Right lobe of liver (tissue), 6 donors: ENCODE results near the gene ASCL2. TPM values are rescaled to one million over a fixed set of nuclear protein-coding genes. Genes with fewer than 3 reads are reported as not detected.

Experiments
- ATAC-seq, 4 donors: fragments of 200-7000 bp; cut with Tn5 transposase; one replicate each; pipeline ENCODE4 v1.9.1; 2020; ENCODE audit warnings: mild to moderate bottlenecking in 4 of 4, moderate library complexity in 4 of 4
- DNase-seq, 3 donors: peaks; one replicate each; pipeline ENCODE4 v3.0.0-alpha.2; 2020
- H3K27ac ChIP-seq, 3 donors: fragments of 200-600 bp; one replicate each; pipeline ENCODE4 v1.8.0; 2022
- H3K27me3 ChIP-seq, 2 donors: fragments of 200-600 bp; one replicate each; pipeline ENCODE4 v1.8.0; 2022
- H3K36me3 ChIP-seq, 4 donors: fragments of 200-600 bp; sonication (generic) in 1 of 4; one replicate each; pipeline versions ENCODE4 v1.5.1 to v1.8.0; 2017 to 2022; ENCODE audit warnings: control low read depth in 1 of 4
- H3K4me1 ChIP-seq, 4 donors: fragments of 200-600 bp; sonication (generic) in 1 of 4; one replicate each; pipeline versions ENCODE4 v1.5.1 to v1.8.0; 2017 to 2022; ENCODE audit warnings: control low read depth in 1 of 4
- H3K4me3 ChIP-seq, 3 donors: fragments of 200-600 bp; one replicate each; pipeline ENCODE4 v1.8.0; 2022
- H3K9me3 ChIP-seq, 4 donors: fragments of 200-600 bp; sonication (generic) in 1 of 4; one replicate each; pipeline versions ENCODE4 v1.5.1 to v1.8.0; 2017 to 2022; ENCODE audit warnings: control low read depth in 1 of 4
- POLR2A ChIP-seq: fragments of 450-650 bp; IDR thresholded peaks from one replicate; pipeline ENCODE4 v1.6.1; 2017; ENCODE audit warnings: antibody characterized with exemption, mild to moderate bottlenecking
- WGBS: methylation state at CpG from one replicate; pipeline ENCODE4 v1.1.6; 2018; ENCODE audit warnings: low coverage, low lambda C conversion rate; ENCODE audit not compliant: insufficient coverage; ENCODE audit errors: missing lambda C conversion rate; 5-methylcytosine and 5-hydroxymethylcytosine counted together
- intact Hi-C, 2 donors: fragments of 100-400 bp; cut with DNase I; formaldehyde crosslinking; loops; one replicate each; pipeline versions ENCODE4 v1.11.2 to v1.14.1; 2022
- total RNA-seq, 6 experiments: library from RNA; depleted of rRNA in 2 of 6; stranded (reverse); fragments of >200 nt in 2 of 6; fragmentation: NEBNext Ultra II Directional in 3 of 6; extraction: Animal tissue kit (Norgen Biotek cat#: 25700) in 3 of 6; gene quantifications; one replicate each; pipeline versions ENCODE4 v1.1.0 to v1.2.4, GENCODE V29; 2016 to 2023
- TF ChIP-seq, protein P1 (sequence below), 4 donors: fragments of 200-600 bp in 3 of 4; fragments of 450-650 bp in 1 of 4; IDR thresholded peaks; one replicate each; pipeline versions ENCODE4 v1.5.1 to v1.8.0; 2016 to 2022; ENCODE audit warnings: antibody characterized with exemption in 4 of 4, mild to moderate bottlenecking in 2 of 4
- donor health status: DM: no; HTN: yes; CAD: no.
- donor health status: DM: no; HTN: no; CAD: no.
- donor health status: DM: no; HTN: no; CAD: no.
- donor health status: DM: no; HTN: yes; CAD: no.
- donor health status: DM: no; HTN: yes; CAD: no.

Gene ASCL2
- total RNA-seq, 6 experiments from 2014 or later: 0.42 to 0.81 (median 0.64) TPM

- TF ChIP-seq, protein P1, sequence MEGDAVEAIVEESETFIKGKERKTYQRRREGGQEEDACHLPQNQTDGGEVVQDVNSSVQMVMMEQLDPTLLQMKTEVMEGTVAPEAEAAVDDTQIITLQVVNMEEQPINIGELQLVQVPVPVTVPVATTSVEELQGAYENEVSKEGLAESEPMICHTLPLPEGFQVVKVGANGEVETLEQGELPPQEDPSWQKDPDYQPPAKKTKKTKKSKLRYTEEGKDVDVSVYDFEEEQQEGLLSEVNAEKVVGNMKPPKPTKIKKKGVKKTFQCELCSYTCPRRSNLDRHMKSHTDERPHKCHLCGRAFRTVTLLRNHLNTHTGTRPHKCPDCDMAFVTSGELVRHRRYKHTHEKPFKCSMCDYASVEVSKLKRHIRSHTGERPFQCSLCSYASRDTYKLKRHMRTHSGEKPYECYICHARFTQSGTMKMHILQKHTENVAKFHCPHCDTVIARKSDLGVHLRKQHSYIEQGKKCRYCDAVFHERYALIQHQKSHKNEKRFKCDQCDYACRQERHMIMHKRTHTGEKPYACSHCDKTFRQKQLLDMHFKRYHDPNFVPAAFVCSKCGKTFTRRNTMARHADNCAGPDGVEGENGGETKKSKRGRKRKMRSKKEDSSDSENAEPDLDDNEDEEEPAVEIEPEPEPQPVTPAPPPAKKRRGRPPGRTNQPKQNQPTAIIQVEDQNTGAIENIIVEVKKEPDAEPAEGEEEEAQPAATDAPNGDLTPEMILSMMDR (IDR thresholded peaks at IDR 0.05): no peak
- no peak for TF ChIP-seq POLR2A
- Histone ChIP-seq H3K4me1 (peaks cover 0 to 9% (median 0%) of the 10 kb centered on the region in 4 donors), H3K36me3 (no peaks in the 10 kb centered on the region), H3K27me3 (no peaks in the 10 kb centered on the region), H3K9me3 (no peaks in the 10 kb centered on the region), H3K4me3 (no peak overlapping the region), H3K27ac (peak overlapping the region in 1 of 3 donors; percentile 24)
- DNase-seq (peak; percentile 68 to 90 (median 79)), ATAC-seq (peak; percentile 60 to 80 (median 76))
- intact Hi-C loops: no loop called here
- 0% methylated on average over 1 of the region's 16 CpGs for WGBS
These were observed 44.4 kb upstream of the ASCL2 start for GRCh38 chr11:2314525-2315394.

GRCh38 chr11:2314136-2314524 is 43.7 kb upstream of the ASCL2 start:
- Histone ChIP-seq H3K27me3 (no peaks in the 10 kb centered on the region), H3K4me1 (peaks cover 0 to 7% (median 0%) of the 10 kb centered on the region in 4 donors), H3K36me3 (no peaks in the 10 kb centered on the region), H3K27ac (peak overlapping the region in 1 of 3 donors; percentile 19), H3K9me3 (no peaks in the 10 kb centered on the region), H3K4me3 (no peak overlapping the region)
- intact Hi-C loops: no loop called here
- WGBS: 60% methylated on average over 2 of the region's 7 CpGs
- ATAC-seq (no peak), DNase-seq (peak in 2 of 3 donors; percentile 37 to 40)
- TF ChIP-seq, protein P1 (IDR thresholded peaks at IDR 0.05): no peak
- no peak for TF ChIP-seq POLR2A

DNA sequence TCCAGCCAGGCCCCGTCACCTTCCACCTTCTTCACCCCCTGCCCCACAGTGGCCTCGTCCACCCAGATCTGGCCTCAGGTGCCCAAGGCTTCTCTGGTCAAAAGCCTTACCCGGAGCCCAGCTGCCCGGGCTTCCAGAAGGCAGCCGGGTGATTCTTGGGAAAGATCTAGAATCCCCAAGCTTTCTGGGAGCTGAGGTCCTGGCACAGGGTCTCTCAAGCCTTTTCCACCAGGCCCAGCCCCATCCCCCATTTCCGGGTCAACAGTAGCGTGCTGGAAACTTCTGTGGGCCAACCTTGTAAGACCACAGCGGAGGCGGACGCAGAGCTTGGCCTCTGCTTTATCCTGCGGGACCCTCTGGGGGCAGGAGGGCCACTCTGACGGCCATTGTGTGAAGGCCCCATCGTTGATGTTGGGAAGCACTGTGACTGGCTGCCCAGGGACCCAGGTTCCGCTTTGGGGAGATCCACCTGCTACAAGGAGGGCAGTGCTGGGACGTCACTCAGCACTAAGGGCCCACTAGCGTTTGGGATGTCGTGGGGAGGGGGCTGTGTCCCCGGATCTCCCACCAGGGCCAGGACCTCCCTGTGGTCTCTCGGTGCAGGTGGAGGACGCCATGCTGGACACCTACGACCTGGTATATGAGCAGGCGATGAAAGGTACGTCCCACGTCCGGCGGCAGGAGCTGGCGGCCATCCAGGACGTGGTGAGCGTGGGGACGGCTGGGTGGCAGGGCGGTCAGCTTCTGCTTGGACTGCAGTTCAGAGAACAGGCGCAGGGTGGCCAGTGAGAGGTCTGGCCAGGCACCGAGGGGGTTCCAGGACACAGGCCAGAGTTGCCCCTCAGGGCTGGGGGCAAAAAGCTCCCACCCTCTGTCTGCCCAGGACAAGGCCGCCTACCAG is 42.9 kb upstream of the ASCL2 start:
- H3K36me3 ChIP-seq: no peaks in the 10 kb centered on the region
- ATAC-seq (no peak), DNase-seq (peak in 2 of 3 donors; percentile 47 to 58)
- H3K4me1 ChIP-seq: peaks cover 0 to 7% (median 0%) of the 10 kb centered on the region in 4 donors
- TF ChIP-seq, protein P1 (IDR thresholded peaks at IDR 0.05): no peak
- no peak for TF ChIP-seq POLR2A
- no peaks in the 10 kb centered on the region for H3K27me3 ChIP-seq
- intact Hi-C loops: no loop called here
- H3K27ac ChIP-seq: no peak overlapping the region
- WGBS: 84% methylated on average over 12 of the region's 34 CpGs
- no peaks in the 10 kb centered on the region for H3K9me3 ChIP-seq
- H3K4me3 ChIP-seq: no peak overlapping the region

DNA sequence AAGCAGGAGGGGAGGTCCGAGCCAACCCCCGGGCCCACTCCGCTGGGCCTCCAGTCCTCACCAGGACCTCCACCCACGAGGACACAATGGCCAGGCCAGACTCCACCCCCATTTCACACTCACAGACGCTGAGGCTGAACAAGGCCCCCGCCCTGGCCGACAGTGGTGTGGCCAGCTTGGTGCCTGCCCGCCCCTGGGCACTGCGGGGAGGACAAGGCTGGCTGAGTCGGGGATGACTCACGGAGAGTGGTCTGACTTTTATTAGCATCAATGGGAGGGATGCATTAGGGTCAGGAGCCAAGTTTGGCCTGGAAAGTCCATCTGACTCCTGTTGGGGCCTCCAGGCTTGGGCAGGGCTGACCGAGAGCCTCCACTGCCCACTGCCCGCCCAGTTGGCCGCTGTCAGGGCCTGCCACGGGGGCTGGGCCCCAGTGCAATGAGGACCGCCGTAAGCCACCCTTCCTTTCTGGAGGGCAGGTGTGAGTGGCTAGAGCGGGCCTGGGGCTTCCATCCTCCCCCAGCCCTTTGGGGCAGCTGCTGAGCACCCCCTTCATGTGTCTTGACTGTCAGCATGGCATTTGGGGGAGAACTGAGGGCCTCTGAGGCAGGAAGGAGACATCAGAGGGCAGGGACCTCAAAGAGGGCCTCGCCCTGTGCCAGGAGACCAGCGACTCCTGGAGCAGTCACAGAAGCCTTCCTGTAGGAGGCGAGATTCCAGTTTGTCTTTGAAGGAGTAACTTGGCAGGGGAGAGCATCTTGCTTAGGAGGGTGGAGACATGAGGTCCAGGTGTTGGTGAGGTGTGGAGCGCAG is 42.0 kb upstream of the ASCL2 start:
- intact Hi-C loops: no loop called here
- Histone ChIP-seq H3K36me3 (no peaks in the 10 kb centered on the region), H3K9me3 (no peaks in the 10 kb centered on the region), H3K4me3 (no peak overlapping the region), H3K27me3 (no peaks in the 10 kb centered on the region), H3K27ac (no peak overlapping the region), H3K4me1 (peaks cover 0 to 7% (median 0%) of the 10 kb centered on the region in 4 donors)
- 60% methylated on average over 1 of the region's 22 CpGs for WGBS
- ATAC-seq: no peak
- TF ChIP-seq, protein P1 (IDR thresholded peaks at IDR 0.05): no peak
- no peak for TF ChIP-seq POLR2A
- DNase-seq: peak in 2 of 3 donors; percentile 36 to 44
